ENCODE results near the gene CNOT10.

DNA sequence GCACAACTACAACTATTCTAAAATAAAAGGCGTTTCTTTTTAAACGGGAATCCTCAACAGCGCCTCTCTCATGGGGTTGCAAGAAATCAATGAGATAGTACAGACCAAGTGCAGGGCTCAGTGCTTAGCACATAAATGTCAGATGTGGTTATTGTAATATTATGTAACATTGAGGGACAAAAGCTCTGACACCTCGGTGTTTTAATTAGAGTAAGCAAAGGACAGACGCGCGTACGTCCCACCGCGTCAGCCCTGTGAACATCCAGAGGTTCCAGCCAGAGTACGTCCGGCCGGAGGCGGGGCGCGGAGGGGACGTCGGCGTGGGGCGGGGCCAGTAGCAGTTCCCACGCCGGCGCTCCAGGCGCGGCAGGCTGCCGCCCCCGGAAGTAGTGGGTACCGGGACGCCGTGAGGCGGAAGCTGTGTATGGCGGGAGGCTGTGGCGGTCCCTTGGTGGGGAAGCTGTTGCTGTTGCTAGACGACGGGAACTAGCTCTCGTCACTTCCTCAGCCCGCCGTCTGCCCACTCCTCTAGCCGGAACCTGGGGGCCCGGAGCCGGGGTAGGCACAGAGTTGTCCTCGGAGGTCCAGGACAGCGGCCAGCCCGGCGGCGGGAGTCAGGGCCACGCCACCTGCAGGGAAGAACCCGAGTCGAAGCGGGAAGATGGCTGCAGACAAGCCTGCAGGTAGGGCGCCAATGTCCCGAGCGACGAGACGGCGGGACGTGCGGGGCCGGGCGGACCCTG is at the start of gene CNOT10:
- TF ChIP-seq, protein P1, sequence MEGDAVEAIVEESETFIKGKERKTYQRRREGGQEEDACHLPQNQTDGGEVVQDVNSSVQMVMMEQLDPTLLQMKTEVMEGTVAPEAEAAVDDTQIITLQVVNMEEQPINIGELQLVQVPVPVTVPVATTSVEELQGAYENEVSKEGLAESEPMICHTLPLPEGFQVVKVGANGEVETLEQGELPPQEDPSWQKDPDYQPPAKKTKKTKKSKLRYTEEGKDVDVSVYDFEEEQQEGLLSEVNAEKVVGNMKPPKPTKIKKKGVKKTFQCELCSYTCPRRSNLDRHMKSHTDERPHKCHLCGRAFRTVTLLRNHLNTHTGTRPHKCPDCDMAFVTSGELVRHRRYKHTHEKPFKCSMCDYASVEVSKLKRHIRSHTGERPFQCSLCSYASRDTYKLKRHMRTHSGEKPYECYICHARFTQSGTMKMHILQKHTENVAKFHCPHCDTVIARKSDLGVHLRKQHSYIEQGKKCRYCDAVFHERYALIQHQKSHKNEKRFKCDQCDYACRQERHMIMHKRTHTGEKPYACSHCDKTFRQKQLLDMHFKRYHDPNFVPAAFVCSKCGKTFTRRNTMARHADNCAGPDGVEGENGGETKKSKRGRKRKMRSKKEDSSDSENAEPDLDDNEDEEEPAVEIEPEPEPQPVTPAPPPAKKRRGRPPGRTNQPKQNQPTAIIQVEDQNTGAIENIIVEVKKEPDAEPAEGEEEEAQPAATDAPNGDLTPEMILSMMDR (IDR thresholded peaks at IDR 0.05): peak in 1 of 7 experiments; percentile 8
- no peak for TF ChIP-seq EP300 (IDR thresholded peaks at IDR 0.05)
- TF ChIP-seq POLR2A (IDR thresholded peaks at IDR 0.05): no peak
- TF ChIP-seq POLR2AphosphoS5 (IDR thresholded peaks at IDR 0.05): peak; percentile 67 to 90 (median 78)
